Measurements from ENCODE around the gene BTBD6.
"Not testable (repeated sequence)": the region's sequence is repeated elsewhere in the genome, so short reads cannot be mapped to it uniquely, and the experiment has no call there.

The BTBD6 gene

DNA sequence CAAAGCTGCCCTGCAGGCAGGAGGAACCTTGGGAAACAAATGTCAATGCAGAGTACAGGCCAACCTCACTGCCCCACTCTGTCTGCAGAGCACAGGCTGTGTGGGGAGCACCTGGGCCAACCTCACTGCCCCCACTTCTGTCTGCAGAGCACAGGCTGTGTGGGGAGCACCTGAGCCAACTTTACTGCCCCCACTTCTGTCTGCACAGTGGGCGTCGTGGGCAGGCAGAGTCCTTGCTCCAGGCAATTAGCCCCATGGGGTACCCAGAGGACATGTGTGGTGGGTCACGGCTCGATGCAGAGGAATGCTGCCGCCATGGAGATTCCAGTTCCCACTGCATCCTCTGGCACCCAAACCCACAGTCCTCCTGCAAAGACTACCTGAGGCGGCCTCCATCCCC, 26.3 kb downstream of the BTBD6 start:
- DNase-seq, result no peak

DNA sequence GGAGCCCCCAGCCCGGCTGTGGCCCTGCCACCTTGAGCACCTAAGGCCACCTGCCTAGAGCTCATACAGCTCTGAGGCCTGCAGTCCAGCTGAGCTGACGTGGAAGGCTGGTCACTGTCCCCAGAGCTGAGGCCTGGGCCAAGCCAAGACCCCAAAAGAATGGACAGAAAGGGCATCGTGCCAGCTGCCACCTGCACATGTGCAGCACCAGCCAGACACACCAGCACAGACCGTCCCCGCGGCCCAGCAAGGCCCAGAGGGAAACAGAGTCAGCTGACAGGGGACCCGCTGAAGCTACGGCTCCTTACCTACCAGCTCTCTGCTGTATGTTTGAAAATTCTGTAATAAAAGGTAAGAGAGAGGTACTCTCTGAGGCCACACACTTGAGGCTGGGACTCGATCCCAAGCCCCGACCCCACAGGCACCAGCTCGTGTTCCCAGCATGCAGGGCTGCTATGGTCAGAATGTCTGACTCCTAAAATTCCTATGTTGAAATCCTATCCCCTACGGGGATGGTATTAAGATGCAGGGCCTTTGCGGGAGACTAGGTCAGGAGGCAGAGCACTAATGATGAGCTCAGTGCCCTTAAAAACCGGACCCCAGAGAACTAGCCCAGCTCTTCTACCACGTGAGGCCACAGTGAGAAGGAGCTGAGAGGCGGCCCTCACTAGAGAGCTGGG, 27.1 kb downstream of the BTBD6 start:
- DNase-seq, result no peak

DNA sequence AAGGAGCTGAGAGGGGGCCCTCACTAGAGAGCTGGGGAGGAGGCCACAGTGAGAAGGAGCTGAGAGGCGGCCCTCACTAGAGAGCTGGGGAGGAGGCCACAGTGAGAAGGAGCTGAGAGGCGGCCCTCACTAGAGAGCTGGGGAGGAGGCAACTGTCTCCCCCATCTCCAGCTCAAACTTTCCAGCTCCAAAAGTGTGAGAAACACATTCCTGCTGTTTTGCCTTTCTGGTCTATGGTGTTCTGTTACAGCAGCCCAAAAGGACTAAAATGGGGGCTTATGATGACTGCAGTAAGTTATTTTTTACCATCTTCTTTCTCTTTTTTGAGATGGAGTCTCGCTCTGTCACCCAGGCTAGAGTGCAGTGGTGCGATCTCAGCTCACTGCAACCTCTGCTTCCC, 29.1 kb downstream of the BTBD6 start:
- not testable (repeated sequence) for DNase-seq

DNA sequence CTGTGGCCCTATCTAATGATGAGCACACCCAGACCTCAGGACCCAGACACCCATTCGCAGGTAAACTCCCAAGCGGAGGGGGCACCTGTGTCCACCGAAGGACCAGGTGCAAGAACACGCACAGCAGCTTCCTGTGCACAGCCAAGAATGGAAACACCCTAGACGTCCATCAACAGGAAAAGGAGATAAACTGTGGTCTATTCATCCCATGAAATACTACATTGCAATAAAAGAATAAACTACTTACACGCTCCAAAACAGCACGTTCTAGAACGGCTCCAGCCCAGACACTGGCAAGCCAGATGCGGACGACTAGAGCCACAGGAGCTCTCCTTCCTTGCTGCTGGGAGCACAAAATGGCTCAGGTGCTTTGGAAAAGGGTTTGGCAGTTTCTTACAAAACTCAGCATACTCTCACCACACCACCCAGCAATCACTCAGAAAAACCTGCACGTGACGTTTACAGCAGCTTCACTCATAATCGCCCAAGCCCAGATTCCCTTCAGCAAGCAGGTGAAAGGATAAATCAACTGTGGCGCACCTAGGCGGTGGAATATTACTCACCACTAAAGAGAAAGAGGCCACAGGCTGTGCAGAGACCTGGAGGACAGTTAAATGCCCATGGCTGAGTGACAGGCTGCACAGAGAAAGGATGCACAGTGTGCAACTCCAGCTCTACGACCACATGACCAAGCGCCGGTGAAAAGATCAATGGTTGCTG, 31.5 kb downstream of the BTBD6 start:
- no peak for DNase-seq

DNA sequence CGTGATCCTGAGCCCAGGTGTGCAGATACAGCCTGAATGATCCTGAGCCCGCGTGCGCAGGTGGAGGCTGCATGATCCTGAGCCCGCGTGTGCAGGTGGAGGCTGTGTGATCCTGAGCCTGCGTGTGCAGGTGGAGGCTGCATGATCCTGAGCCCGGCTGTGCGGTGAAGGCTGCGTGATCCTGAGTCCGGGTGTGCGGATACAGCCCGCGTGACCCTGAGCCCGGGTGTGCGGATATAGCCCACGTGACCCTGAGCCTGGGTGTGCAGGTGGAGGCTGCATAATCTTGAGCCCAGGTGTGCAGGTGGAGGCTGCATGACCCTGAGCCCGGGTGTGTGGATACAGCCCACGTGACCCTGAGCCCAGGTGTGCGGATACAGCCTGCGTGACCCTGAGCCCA, 32.2 kb downstream of the BTBD6 start:
- DNase-seq, result no peak

DNA sequence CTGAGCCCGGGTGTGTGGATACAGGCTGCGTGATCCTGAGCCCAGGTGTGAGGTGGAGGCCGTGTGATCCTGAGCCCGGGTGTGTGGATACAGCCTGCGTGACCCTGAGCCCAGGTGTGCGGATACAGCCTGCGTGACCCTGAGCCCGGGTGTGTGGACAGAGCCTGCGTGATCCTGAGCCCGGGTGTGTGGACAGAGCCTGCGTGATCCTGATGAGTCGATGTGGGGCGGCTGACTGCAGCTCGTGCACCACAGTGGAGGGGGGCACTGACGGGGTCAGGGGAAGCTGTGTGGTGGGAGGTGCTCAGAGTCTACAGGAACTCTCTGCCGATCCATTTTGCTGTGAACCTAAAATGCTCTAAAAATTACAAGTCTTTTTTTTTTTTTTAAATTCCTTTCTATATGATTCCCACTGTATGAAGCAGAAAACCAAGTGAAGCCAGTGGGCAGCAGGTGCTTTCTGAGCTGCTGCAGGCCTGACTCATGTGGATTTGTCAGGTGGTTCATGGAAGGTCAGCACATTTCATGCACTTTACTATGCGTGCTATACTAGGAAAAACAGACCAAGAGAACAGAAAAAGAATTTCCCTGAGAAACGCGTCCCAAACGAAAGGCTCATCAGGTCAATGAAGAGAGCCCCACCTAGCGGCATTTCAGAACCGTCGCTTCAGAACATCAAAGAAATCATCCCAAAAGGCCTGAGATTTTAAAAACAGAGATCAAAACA, 33.2 kb downstream of the BTBD6 start:
- peak; percentile 47 for DNase-seq

DNA sequence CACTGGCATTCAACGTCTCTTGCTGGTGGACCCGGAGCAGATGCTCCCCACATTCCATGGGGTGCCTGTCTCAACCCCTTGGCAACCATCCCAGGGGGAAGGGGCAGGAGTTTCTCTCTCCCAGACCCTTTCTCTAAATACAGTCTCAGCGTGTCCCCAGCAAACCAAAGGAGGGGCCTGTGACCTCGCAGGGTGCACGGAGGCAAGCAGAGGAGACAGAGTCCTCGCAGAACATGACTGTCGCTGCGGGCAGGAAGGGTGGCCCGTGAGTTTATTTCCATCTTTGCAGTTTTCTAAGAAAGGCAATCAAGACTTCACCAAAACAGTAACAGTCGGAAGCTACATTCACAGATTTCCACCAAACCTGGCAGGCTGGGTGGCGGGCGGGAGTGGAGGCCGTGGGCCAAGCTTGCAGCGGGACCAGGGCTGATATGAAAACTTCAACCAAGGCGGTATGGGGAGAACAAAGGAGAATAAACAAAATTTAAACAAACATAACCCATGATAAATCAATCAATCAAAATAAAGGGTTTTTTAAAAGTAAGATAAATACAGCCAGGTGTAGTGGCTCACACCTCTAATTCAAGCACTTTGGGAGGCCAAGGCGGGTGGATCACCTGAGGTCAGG, 33.9 kb downstream of the BTBD6 start:
- no peak for DNase-seq

DNA sequence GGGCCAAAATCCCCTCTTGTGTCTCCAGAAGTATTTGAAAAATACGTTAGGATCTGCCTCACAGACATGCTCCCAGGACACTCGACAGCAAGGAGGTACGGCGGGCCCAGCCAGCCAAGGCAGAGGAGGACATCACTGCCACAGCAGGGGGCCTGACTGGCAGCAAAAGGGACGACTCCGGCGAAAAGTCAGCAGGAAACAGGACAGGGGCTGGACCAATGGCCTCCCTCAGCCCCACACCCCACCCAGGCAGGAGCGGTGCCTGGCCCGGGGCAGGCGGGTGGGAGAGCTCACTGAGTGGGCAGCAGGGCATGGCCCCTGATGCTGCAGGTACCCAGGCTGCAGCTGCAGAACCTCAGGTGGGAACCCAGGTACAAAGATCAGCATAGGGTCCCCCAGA, 34.7 kb downstream of the BTBD6 start:
- no peak for DNase-seq

DNA sequence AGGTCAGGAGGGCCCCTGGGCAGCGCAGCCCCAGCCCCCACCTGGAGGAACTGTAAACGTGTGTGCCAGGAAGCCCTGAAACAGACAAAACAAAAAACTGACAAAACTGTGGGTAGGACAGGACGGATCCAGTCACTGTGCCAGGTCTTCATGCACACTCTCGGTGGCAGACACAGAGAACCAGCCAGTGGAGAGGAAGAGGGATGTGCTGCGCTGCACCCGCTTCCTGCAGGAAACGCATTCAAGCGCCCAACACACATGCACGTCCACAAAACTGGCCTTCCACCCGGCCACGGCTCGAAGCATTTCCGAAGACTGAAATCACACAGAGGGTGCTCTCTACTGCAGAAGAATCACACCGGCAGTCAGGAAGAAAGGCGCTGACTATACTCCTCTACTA, 35.6 kb downstream of the BTBD6 start:
- DNase-seq, result no peak

DNA sequence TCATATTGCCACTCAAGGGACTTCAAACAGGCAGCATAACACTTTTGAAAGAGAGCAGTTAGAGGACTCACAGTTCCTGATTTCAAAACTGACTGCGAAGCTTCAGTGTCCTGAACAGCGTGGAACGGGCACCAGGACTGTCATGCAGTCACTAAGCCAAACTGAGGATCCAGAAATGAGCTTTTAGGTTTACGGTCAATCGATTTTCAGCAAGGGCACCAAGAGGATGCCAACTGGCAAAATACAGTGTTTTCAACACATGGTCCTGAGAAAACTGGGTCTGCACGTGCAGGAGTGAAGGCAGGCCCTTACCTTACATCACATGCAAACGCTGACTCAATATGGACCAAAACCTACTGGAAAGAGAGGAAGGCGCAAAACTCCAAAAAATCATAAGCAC, 36.8 kb downstream of the BTBD6 start:
- no peak for DNase-seq

DNA sequence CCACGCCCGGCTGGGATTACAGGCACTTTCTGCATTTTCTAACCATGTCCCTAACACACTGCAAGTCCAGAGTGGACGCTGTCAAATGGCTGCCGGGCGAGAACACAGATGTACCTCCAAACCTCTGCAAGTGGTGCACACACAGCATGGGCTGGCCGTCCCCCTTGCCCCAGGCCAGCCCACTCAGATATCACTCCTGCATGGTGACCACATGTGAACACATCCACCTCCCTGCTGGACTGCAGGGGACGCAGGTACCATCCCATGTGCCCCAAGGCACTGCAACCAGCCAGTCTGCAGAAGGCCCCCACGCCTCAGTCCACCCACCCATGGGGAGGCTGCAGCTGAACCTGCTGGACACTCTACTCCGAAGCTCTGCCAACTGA, 38.4 kb downstream of the BTBD6 start:
- DNase-seq, result no peak

DNA sequence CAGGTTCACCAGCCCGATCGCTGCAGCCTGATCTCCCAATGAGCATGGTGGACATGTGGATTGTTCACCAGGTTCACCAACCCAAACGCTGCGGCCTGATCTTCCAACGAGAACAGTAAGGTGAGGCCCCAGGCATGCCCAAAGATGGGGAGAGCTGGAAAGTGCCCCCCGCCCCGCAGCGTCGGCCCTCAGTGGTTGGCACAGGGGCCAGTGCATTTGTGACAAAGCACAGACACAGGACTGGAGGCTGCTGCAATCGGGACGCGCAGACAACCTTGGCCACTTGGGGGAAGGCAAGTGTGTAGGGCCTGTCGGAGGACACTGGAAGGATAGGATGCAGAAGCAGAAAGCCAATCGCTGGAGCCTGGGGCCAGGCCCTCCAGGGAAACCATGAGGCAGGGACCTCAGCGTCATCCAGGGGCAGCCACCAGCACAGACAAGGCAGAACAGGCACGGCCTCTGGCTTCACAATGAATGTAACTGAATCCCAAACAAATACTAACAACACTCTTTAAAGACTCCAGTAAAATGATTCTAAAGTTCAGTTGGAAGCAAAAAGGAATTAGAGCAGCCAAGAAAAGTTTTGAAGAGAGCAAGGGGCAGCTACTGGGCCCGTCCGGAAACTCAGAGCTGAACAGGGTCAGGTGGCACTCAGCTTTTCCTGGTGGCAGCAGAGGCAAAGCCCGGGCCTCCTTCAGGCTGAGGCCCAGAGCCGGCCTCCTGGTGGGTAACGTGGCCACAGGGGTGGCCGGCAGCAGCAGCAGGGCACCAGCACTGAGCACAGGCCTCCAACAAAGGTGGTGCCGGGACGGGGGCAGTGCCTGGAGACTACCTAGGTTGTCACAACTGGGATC, 39.1 kb downstream of the BTBD6 start:
- no peak for DNase-seq

DNA sequence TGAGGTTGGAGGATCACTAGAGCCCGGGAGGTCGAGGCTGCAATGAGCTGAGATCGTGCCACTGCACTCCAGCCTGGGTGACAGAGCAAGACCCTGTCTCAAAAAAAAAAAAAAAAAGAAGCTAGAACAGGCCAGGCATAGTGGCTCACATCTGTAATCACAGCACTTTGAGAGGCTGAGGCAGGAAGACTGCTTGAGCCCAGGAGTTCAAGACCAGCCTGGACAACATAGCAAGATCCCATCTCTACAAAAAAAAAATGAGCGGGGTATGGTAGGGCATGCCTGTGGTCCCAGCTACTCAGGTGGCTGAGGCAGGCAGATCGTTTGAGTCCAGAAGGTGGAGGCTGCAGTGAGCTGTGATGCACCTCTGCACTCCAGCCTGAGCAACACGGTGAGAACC, 40.6 kb downstream of the BTBD6 start:
- DNase-seq, result not testable (repeated sequence)

DNA sequence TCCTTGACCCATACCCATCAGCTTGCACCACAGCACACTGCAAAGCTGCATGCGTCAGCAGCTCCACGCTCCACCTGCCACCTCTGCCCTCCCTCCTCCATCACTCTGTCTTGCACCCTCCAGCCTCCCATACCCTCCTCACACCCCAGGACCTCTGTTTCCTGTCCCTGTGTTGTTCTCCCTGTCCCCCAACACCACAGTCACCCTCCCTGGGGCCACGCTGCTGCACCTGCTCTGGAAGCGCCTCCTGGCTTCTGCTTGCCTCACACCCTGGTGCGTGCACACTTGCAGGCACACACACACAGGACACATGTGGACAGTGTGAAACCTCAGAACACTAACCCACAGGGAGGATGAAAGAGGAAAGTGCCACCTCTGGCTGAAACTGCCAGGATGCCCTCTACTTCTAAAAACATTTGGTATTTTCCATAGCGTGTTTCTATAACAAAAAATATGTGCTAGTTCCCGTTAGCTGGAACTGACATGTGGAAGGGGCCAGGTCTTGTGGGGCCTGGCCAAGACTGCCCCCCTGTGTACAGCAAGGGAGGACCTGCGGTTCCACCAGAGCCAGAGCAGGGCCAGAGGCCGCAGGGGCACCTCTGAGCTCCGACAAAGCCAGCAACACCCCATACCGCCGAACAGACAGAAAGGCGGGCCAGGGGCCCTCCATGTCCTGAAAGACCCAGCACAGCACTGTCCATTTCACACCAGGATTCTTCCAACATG, 42.5 kb downstream of the BTBD6 start:
- DNase-seq, result peak; percentile 25

DNA sequence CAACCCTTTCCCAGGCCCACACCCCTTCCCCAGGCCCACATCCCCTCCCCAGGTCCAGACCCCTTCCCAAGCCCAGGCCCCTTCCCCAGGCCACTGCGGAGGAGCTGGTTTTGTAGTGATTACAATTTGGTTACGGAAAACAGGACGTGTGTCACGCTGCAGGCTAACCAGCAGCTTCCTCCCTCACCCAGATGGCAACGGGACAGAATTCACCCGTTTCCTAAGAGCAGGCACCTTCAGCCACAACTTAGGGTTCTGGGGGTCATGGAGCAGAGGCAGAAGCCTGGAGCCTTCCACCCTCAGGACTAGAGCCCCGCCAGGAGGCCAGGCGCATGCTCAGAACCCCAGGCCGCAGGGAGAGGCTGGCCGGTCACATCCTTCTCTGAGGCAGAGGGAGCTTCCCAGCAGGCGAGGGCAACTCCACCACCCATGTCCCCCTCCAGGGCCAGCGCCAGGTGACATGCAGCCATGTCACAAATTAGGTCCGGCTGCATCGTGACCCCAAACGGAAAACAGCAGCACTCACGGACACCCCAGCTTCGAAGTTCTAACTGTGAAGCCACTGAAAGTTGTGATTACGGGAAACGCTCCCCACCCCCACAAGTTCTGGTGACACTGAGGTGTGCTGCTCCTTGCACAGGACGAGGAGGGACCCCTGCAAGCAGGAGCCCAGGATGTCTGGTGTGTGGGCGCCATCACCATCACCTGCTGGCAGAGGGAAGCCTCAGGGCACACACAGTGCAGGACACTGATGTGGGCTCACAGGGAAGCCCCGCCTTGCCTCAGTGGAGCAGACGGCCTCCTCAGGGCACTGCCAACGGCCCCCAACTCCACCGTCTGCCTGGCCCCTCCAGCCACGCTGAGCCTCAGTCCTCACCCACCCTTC, 44.7 kb downstream of the BTBD6 start:
- no peak for DNase-seq

DNA sequence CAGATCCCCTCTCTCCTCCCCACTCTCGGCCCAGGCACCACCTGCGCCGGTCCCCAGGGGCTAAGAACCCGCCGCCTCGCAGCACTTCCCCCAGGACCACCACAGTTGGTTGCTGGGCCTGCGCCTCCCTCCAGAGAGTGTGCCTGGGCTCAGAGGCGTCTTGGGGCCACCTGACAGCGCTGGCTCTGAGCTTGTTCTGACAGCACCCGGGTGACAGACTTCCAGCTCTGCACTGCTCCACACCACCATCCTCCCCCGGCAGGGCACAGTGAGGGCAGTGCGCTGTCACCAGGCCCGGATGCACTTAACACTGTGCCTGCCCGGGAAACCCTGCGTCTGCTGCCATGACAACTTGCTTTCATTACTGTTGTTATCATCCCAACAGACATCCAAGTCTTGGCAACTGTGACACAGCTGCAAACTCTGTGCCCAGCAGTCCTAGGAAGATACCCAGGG, 45.8 kb downstream of the BTBD6 start:
- peak; percentile 79 for DNase-seq

DNA sequence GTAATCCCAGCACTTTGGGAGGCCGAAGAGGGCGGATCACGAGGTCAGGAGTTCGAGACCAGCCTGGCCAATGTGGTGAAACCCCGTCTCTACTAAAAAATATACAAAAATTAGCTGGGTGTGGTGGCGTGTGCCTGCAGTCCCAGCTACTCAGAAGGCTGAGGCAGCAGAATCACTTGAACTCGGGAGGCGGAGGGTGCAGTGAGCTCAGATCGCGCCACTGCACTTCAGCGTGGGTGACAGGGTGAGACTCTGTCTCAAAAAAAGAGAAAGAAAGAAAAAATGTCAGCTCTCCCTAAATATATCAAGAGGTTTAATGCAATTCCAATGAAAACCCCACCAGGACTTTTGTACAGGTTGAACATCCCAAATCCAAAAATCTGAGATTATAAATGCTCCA, 49.0 kb downstream of the BTBD6 start:
- DNase-seq, result not testable (repeated sequence)

DNA sequence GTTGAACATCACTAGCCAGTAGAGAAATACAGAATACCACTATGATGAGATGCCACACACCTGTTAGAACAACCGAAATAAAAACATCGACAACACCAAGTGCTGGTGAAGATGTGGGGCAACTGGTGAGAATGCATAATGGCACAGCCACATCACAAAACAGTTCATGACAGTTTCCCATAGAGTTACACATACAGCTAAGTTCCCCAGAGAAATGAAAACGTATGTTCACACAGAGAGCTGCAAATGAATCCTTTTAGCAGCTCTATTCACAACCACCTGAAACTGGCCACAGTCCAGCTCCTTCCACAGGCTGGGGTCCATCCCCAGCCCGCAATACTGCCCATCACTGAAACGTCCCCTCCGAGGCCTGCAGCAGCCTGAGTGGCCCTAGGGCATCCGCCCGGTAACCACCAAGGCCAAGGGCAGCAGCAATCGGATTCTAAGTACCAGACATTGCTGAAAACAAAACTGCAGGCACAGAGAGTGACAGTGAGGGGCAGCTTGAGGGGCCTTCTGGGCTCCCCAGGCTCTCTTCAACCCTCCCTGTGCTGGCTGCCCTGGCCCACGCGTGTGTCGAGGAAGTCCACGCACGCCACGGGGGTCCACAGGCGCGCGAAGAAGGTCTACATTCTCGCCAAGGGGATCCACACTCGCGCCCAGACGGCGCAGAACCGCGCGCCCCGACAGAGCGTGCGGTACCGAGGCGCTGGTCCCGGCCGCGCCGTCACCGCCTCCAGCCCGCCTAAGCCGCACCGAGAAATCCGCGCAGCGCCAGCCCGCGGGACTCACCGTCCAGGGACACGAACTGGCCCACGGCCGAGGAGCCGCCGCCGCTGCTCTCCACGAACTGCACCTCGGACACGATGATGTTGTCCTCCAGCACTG, 51.6 kb downstream of the BTBD6 start:
- no peak for DNase-seq

Data from CD4-positive, alpha-beta T cell treated with Interleukin-17A for 1 hour (primary cell).